Esophagus muscularis mucosa (tissue), 4 donors: ENCODE measurements around the gene AMFR. TPM values are rescaled to one million over a fixed set of nuclear protein-coding genes. Genes with fewer than 3 reads are reported as not detected.
"Not testable (repeated sequence)": the region's sequence is repeated elsewhere in the genome, so short reads cannot be mapped to it uniquely, and the experiment has no call there.

Experiments
- DNase-seq: peaks from one replicate; pipeline ENCODE4 v3.0.0-alpha.2; 2017; ENCODE audit errors: extremely low spot score
- H3K27ac ChIP-seq, 4 donors: fragments of 200-600 bp; sonication (generic); replicated peaks in 1 of 4; 1 replicate in 3 of 4; 2 replicates in 1 of 4; pipeline ENCODE4 v1.5.1; 2016 to 2019; ENCODE audit warnings: mild to moderate bottlenecking in 1 of 4
- H3K27me3 ChIP-seq, 4 donors: fragments of 200-600 bp; sonication (generic); one replicate each; pipeline versions ENCODE4 v1.5.1 to v1.6.0; 2016 to 2019
- H3K36me3 ChIP-seq, 4 donors: fragments of 200-600 bp; sonication (generic); one replicate each; pipeline ENCODE4 v1.5.1; 2016 to 2019
- H3K4me1 ChIP-seq, 4 donors: fragments of 200-600 bp; sonication (generic); one replicate each; pipeline ENCODE4 v1.5.1; 2016 to 2019
- H3K4me3 ChIP-seq, 4 donors: fragments of 200-600 bp; sonication (generic); 1 replicate in 2 of 4; 2 replicates in 2 of 4; pipeline ENCODE4 v1.5.1; 2016 to 2019; ENCODE audit warnings: mild to moderate bottlenecking in 4 of 4, moderate library complexity in 1 of 4
- H3K9me3 ChIP-seq, 4 donors: fragments of 200-600 bp; sonication (generic); 1 replicate in 3 of 4; 2 replicates in 1 of 4; pipeline ENCODE4 v1.5.1; 2016 to 2019
- CTCF ChIP-seq, 3 experiments: fragments of 200-600 bp in 2 of 3; fragments of 450-650 bp in 1 of 3; sonication (generic) in 2 of 3; IDR thresholded peaks; one replicate each; pipeline ENCODE4 v1.5.1; 2017 to 2019; ENCODE audit warnings: antibody characterized with exemption in 3 of 3, mild to moderate bottlenecking in 2 of 3, moderate library complexity in 1 of 3
- EP300 ChIP-seq: sonication (generic); formaldehyde crosslinking; IDR thresholded peaks from one replicate; pipeline ENCODE4 v1.6.1; 2017; ENCODE audit warnings: antibody characterized with exemption
- POLR2A ChIP-seq: fragments of 450-650 bp; IDR thresholded peaks from one replicate; pipeline ENCODE4 v1.6.1; 2017; ENCODE audit warnings: antibody characterized with exemption, moderate library complexity, mild to moderate bottlenecking, low read depth
- POLR2AphosphoS5 ChIP-seq, 2 donors: sonication (generic); formaldehyde crosslinking; IDR thresholded peaks; one replicate each; pipeline ENCODE4 v1.6.1; 2017; ENCODE audit warnings: antibody characterized with exemption in 2 of 2
- WGBS: methylation state at CpG from one replicate; pipeline ENCODE4 v1.1.5; 2018; 5-methylcytosine and 5-hydroxymethylcytosine counted together
- intact Hi-C: fragments of 100-400 bp; cut with DNase I; formaldehyde crosslinking; loops from one replicate; pipeline ENCODE4 v1.15.1; 2023
- total RNA-seq, 4 donors: library from RNA; depleted of rRNA; stranded (reverse); fragments of >200 nt; gene quantifications; one replicate each; pipeline versions ENCODE4 v1.1.0 to v1.2.1, GENCODE V29; 2016

AMFR gene
- total RNA-seq, 4 donors from 2014 or later: 150 to 205 (median 179) TPM

GRCh38 chr16:56382459-56382858, 42.9 kb downstream of the AMFR start:
- WGBS: 94% methylated on average over 4 of the region's 4 CpGs
- intact Hi-C loops: no loop called here
- H3K27ac ChIP-seq: no peak overlapping the region
- H3K36me3 ChIP-seq: peaks cover 44 to 93% (median 82%) of the 10 kb centered on the region in 4 donors
- H3K4me1 ChIP-seq: no peaks in the 10 kb centered on the region
- no peak for DNase-seq
- H3K27me3 ChIP-seq: no peaks in the 10 kb centered on the region
- TF ChIP-seq EP300 (no peak), POLR2A (no peak), POLR2AphosphoS5 (IDR thresholded peaks at IDR 0.05) (no peak), CTCF (IDR thresholded peaks at IDR 0.05) (no peak)
- peaks cover 0 to 20% (median 7%) of the 10 kb centered on the region in 4 donors for H3K9me3 ChIP-seq
- H3K4me3 ChIP-seq: no peak overlapping the region

- H3K4me3 ChIP-seq, H3K27ac ChIP-seq, H3K4me1 ChIP-seq, DNase-seq, intact Hi-C loops, H3K27me3 ChIP-seq: not testable (repeated sequence)
- Histone ChIP-seq H3K36me3 (peaks cover 39 to 80% (median 73%) of the 10 kb centered on the region in 4 donors), H3K9me3 (peaks cover 0 to 20% (median 7%) of the 10 kb centered on the region in 4 donors)
- 94% methylated on average over 3 of the region's 3 CpGs for WGBS
Observed at GRCh38 chr16:56380778-56381485, 44.4 kb downstream of the AMFR start.

GRCh38 chr16:56379044-56379443, 46.3 kb downstream of the AMFR start:
- intact Hi-C loops, H3K4me1 ChIP-seq, H3K4me3 ChIP-seq, H3K27me3 ChIP-seq, H3K27ac ChIP-seq: not testable (repeated sequence)
- Histone ChIP-seq H3K9me3 (peaks cover 0 to 20% (median 7%) of the 10 kb centered on the region in 4 donors), H3K36me3 (peaks cover 25 to 73% (median 55%) of the 10 kb centered on the region in 4 donors)
- peak; percentile 21 for DNase-seq
- 89% methylated on average over 6 of the region's 6 CpGs for whole genome bisulfite sequencing

- H3K9me3 ChIP-seq, intact Hi-C loops, H3K27me3 ChIP-seq, H3K4me3 ChIP-seq, H3K27ac ChIP-seq: not testable (repeated sequence)
- H3K36me3 ChIP-seq: peaks cover 20 to 48% (median 29%) of the 10 kb centered on the region in 4 donors
- WGBS: 96% methylated on average over 6 of the region's 6 CpGs
- peaks cover 10 to 28% (median 24%) of the 10 kb centered on the region in 4 donors for H3K4me1 ChIP-seq
- DNase-seq: peak; percentile 42
Observed at GRCh38 chr16:56375792-56376191, 49.6 kb downstream of the AMFR start.

- no peak for DNase-seq
- H3K4me3 ChIP-seq: no peak overlapping the region
- WGBS: 77% methylated on average over 4 of the region's 4 CpGs
- H3K4me1 ChIP-seq: peaks cover 17 to 39% (median 32%) of the 10 kb centered on the region in 4 donors
- no peaks in the 10 kb centered on the region for H3K9me3 ChIP-seq
- TF ChIP-seq POLR2AphosphoS5 (IDR thresholded peaks at IDR 0.05) (no peak), POLR2A (no peak), CTCF (IDR thresholded peaks at IDR 0.05) (no peak), EP300 (no peak)
- intact Hi-C loops: no loop called here
- H3K36me3 ChIP-seq: peaks cover 7 to 33% (median 17%) of the 10 kb centered on the region in 4 donors
- no peaks in the 10 kb centered on the region for H3K27me3 ChIP-seq
- H3K27ac ChIP-seq: no peak overlapping the region
Observed at GRCh38 chr16:56373003-56373402, 52.3 kb downstream of the AMFR start.

GRCh38 chr16:56372013-56372634, 53.2 kb downstream of the AMFR start:
- no peak for DNase-seq
- H3K4me1 ChIP-seq: peaks cover 17 to 39% (median 32%) of the 10 kb centered on the region in 4 donors
- H3K27ac ChIP-seq: peak overlapping the region in 1 of 4 donors; percentile 59
- no peaks in the 10 kb centered on the region for H3K27me3 ChIP-seq
- H3K9me3 ChIP-seq: no peaks in the 10 kb centered on the region
- H3K4me3 ChIP-seq: no peak overlapping the region
- TF ChIP-seq POLR2AphosphoS5 (IDR thresholded peaks at IDR 0.05) (no peak), CTCF (IDR thresholded peaks at IDR 0.05) (no peak), EP300 (no peak)
- intact Hi-C loops: no loop called here
- peaks cover 12 to 41% (median 26%) of the 10 kb centered on the region in 4 donors for H3K36me3 ChIP-seq
- 83% methylated on average over 7 of the region's 7 CpGs for WGBS
